Hepatocyte (in vitro differentiated cells): Measurements from ENCODE around the gene TRHDE. TPM values are rescaled to one million over a fixed set of nuclear protein-coding genes. Genes with fewer than 3 reads are reported as not detected.

ENCODE experiments used
- DNase-seq: peaks from one replicate; pipeline ENCODE4 v3.0.0-alpha.2; 2016; ENCODE audit warnings: low spot score
- H2AFZ ChIP-seq: fragments of 200-600 bp; sonication (generic); 2 replicates; pipeline ENCODE4 v1.6.0; 2016; ENCODE audit warnings: antibody characterized with exemption, mild to moderate bottlenecking
- H3K27ac ChIP-seq: fragments of 200-600 bp; sonication (generic); 2 replicates; pipeline ENCODE4 v1.5.1; 2016; ENCODE audit warnings: mild to moderate bottlenecking
- H3K27me3 ChIP-seq: fragments of 200-600 bp; sonication (generic); 2 replicates; pipeline ENCODE4 v1.6.1; 2016
- H3K36me3 ChIP-seq: fragments of 200-600 bp; sonication (generic); replicated peaks from 2 replicates; pipeline ENCODE4 v1.5.1; 2016; ENCODE audit warnings: low read depth; ENCODE audit not compliant: insufficient read depth
- H3K4me1 ChIP-seq: fragments of 200-600 bp; sonication (generic); 2 replicates; pipeline ENCODE4 v1.5.1; 2016; ENCODE audit warnings: mild to moderate bottlenecking, moderate library complexity; ENCODE audit not compliant: insufficient read depth
- H3K4me2 ChIP-seq: fragments of 200-600 bp; sonication (generic); 2 replicates; pipeline ENCODE4 v1.6.0; 2016
- H3K4me3 ChIP-seq: fragments of 200-600 bp; sonication (generic); 2 replicates; pipeline ENCODE4 v1.5.1; 2016; ENCODE audit warnings: mild to moderate bottlenecking
- H3K79me2 ChIP-seq: fragments of 200-600 bp; sonication (generic); 2 replicates; pipeline ENCODE4 v1.6.0; 2017; ENCODE audit warnings: mild to moderate bottlenecking
- H3K9me2 ChIP-seq: fragments of 200-600 bp; sonication (generic); replicated peaks from 2 replicates; pipeline ENCODE4 v1.6.0; 2017; ENCODE audit warnings: mild to moderate bottlenecking; ENCODE audit not compliant: insufficient read depth
- H3K9me3 ChIP-seq: fragments of 200-600 bp; sonication (generic); 2 replicates; pipeline ENCODE4 v1.5.1; 2016; ENCODE audit warnings: low read depth, mild to moderate bottlenecking
- H4K20me1 ChIP-seq: fragments of 200-600 bp; sonication (generic); 2 replicates; pipeline ENCODE4 v1.6.0; 2016; ENCODE audit warnings: mild to moderate bottlenecking; ENCODE audit not compliant: insufficient read depth, poor library complexity, severe bottlenecking
- CTCF ChIP-seq: fragments of 200-600 bp; sonication (generic); IDR thresholded peaks from 2 replicates; pipeline ENCODE4 v1.5.1; 2016; ENCODE audit warnings: antibody characterized with exemption, mild to moderate bottlenecking; ENCODE audit not compliant: poor library complexity
- EZH2 ChIP-seq: fragments of 200-600 bp; sonication (generic); IDR thresholded peaks from 2 replicates; pipeline ENCODE4 v1.6.1; 2016; ENCODE audit warnings: antibody characterized with exemption, mild to moderate bottlenecking, borderline replicate concordance
- EZH2phosphoT487 ChIP-seq: fragments of 200-600 bp; sonication (generic); IDR thresholded peaks from one replicate; pipeline ENCODE4 v1.6.1; 2018; ENCODE audit warnings: antibody characterized with exemption, mild to moderate bottlenecking, low read depth, moderate library complexity; ENCODE audit not compliant: unreplicated experiment, severe bottlenecking
- WGBS: methylation state at CpG from one replicate; pipeline ENCODE4 v1.1.6; 2016; ENCODE audit warnings: low lambda C conversion rate; ENCODE audit errors: missing lambda C conversion rate; 5-methylcytosine and 5-hydroxymethylcytosine counted together
- polyA plus RNA-seq: library from polyadenylated mRNA; unstranded; fragments of >200 nt; fragmentation: Nextera tagmentation; extraction: Ambion mirVana; gene quantifications from 2 replicates; pipeline ENCODE4 v1.2.1, GENCODE V29; 2016
- total RNA-seq: library from RNA; depleted of rRNA; stranded (reverse); fragments of >200 nt; gene quantifications from 2 replicates; pipeline ENCODE4 v1.2.3, GENCODE V29; 2014

TRHDE gene
- total and polyA plus RNA-seq, 2 experiments from 2014 or later, result 1.3 to 5.0 TPM

GRCh38 chr12:72346363-72346944 is 74.3 kb downstream of the TRHDE start:
- peak; percentile 89 for DNase-seq
- Histone ChIP-seq H2AFZ (no peak overlapping the region), H3K9me3 (no peaks in the 10 kb centered on the region), H4K20me1 (no peaks in the 10 kb centered on the region), H3K9me2 (no peaks in the 10 kb centered on the region), H3K4me1 (no peaks in the 10 kb centered on the region), H3K79me2 (no peaks in the 10 kb centered on the region), H3K36me3 (no peaks in the 10 kb centered on the region), H3K27me3 (no peaks in the 10 kb centered on the region), H3K4me3 (no peak overlapping the region), H3K4me2 (no peak overlapping the region), H3K27ac (no peak overlapping the region)
- TF ChIP-seq EZH2phosphoT487, result no peak
- TF ChIP-seq CTCF, result peak; percentile 70
- WGBS, result 34% methylated on average over 5 of the region's 5 CpGs

GRCh38 chr12:72349491-72349890 is 77.3 kb downstream of the TRHDE start:
- Histone ChIP-seq H3K4me2 (no peak overlapping the region), H3K27me3 (no peaks in the 10 kb centered on the region), H4K20me1 (no peaks in the 10 kb centered on the region), H3K4me3 (no peak overlapping the region), H3K4me1 (no peaks in the 10 kb centered on the region), H3K27ac (no peak overlapping the region), H3K9me2 (no peaks in the 10 kb centered on the region), H2AFZ (no peak overlapping the region), H3K36me3 (no peaks in the 10 kb centered on the region), H3K9me3 (no peaks in the 10 kb centered on the region), H3K79me2 (no peaks in the 10 kb centered on the region)
- no peak for TF ChIP-seq EZH2phosphoT487
- TF ChIP-seq EZH2, result no peak
- TF ChIP-seq CTCF, result no peak
- WGBS, result 72% methylated on average over 3 of the region's 3 CpGs
- no peak for DNase-seq

GRCh38 chr12:72359416-72359815 is 87.2 kb downstream of the TRHDE start:
- Histone ChIP-seq H3K9me3 (no peaks in the 10 kb centered on the region), H3K9me2 (no peaks in the 10 kb centered on the region), H3K79me2 (no peaks in the 10 kb centered on the region), H3K27ac (no peak overlapping the region), H3K4me2 (no peak overlapping the region), H4K20me1 (no peaks in the 10 kb centered on the region), H3K36me3 (no peaks in the 10 kb centered on the region), H2AFZ (no peak overlapping the region), H3K27me3 (no peaks in the 10 kb centered on the region), H3K4me1 (no peaks in the 10 kb centered on the region), H3K4me3 (no peak overlapping the region)
- no peak for DNase-seq
- no peak for TF ChIP-seq EZH2phosphoT487
- TF ChIP-seq CTCF, result no peak
- TF ChIP-seq EZH2, result no peak
- 95% methylated on average over 3 of the region's 3 CpGs for WGBS

DNA sequence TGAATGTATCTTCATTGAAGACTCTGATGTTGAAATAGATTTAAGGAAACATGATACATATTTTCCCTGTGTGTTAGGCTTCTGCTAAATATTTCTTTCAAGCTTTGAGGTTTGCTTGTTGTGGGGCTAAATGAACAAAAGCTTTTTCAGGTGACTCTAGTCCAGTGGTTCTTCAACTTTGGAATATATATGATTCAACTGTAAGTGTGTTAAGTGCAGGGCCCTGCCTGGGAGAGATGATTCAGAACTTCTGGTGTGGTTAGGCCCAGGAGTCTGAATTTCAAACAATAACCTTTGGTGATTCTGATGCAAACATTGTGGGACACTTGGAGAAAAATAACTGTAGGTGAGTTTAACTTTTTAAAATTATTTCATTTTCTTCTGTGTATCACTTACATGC is 93.0 kb downstream of the TRHDE start:
- Histone ChIP-seq H3K27ac (no peak overlapping the region), H4K20me1 (no peaks in the 10 kb centered on the region), H3K36me3 (no peaks in the 10 kb centered on the region), H3K4me3 (no peak overlapping the region), H3K4me1 (peaks cover 10% of the 10 kb centered on the region), H3K4me2 (no peak overlapping the region), H3K9me3 (no peaks in the 10 kb centered on the region), H2AFZ (no peak overlapping the region), H3K9me2 (no peaks in the 10 kb centered on the region), H3K27me3 (no peaks in the 10 kb centered on the region), H3K79me2 (no peaks in the 10 kb centered on the region)
- DNase-seq, result no peak
- TF ChIP-seq EZH2, result no peak
- no peak for TF ChIP-seq CTCF
- no peak for TF ChIP-seq EZH2phosphoT487
